CD1c-positive myeloid dendritic cell (primary cell): ENCODE data around the gene KRTAP13-3.

Experiments used
- DNase-seq: peaks from one replicate; pipeline ENCODE4 v3.0.0-alpha.2; 2016; ENCODE audit errors: extremely low spot score

KRTAP13-3 gene, protein sequence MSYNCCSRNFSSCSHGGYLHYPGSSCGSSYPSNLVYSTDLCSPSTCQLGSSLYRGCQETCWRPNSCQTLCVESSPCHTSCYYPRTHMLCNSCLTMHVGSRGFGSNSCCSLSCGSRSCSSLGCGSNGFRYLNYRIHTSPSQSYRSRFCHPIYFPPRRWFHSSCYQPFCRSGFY

DNA sequence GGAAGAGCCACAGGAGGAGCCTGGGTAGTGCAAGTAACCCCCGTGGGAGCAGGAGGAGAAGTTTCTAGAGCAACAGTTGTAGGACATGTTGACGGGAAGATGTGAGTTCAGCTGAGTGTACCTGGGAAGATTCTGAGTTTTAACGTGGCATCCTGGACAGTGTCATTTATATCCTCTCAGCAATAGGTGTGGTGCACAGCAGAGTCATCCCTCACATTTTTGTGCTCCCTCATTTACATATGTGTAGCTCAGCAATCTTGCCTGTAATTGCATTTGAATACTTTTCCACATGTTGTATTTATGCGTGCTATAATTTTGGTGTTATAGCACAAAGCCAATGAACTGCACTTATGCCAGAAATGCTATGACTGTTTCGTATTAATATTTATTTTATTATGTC, at the start of gene KRTAP13-3:
Gene KRTAP13-3, minus strand, starts transcription at position 101 of the 400 bp plus-strand sequence. Its CDS starts 14 bp downstream, at position 87.
- no peak for DNase-seq

DNA sequence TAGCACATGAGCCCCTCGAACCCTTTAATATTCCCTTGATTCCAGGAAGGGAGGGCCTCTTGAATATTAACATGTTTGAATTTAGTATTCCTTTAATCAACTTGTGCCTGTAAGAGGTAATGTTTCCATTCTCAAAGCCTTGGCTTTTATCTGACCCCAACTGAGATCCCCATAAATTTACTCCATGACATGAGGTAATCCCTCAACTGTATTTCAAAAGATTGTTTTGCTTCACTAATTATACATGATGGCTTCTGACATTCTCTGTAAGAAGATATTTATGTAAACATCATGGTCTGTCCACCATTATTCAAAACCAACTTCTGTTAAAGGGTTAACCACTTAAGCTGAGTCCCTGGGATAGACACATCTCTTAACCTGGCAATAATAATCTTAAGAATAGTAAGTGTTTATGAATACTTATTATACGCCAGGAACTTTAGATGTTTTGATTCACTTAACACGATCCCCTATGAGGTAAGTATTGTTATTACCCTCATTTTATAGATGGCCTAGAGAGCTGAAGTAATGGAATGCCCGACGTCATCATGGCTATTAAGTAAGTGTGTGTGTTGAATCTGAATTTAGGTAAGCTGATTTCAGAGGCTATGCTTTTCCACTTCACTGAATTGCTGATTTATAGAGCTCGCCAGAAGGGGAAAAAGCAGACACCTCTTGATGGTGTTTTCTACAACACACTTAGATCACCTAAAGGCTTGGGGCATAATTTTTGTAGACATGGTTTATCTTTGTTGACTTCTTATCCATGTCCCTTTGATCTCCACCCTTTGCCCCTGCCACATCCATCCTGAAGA, 43.4 kb upstream of the KRTAP13-3 start:
- DNase-seq: no peak

DNA sequence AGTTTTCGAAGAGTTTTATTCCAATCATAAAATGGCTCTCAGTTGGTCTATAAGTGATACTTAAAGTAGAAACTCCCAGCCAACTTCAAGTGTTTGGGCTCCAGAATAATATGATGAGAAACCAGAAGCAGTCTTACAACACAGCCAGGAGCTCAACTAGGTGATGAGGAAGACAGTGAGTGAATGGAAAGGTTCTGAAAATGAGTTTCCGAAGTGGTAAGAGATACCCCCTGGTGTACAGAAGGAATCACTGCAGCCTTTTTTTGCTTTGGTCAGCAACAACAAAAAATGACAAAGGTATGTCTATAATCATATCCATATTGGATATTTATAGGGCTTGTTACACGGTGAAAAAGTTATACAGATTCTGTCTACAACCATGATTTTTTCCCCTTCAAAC, 38.0 kb upstream of the KRTAP13-3 start:
- DNase-seq: no peak

DNA sequence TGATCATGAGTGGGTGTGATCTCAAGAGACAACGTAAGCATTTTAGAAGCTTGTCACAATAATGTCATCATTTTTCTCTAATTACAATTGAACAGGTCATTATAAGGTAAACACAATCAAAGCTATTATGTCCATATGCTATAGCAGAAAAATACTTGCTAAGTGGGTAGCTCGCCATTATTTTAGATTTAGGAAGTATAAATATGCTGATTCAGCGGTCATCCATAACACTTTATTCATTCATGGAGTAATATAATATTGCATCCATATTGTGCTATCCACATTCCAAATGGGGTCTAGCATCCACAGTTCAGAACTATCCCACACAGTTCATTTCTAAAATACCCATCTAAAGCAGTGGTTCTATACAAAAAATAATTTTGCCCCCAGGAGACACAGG, 22.8 kb upstream of the KRTAP13-3 start:
- DNase-seq: no peak

DNA sequence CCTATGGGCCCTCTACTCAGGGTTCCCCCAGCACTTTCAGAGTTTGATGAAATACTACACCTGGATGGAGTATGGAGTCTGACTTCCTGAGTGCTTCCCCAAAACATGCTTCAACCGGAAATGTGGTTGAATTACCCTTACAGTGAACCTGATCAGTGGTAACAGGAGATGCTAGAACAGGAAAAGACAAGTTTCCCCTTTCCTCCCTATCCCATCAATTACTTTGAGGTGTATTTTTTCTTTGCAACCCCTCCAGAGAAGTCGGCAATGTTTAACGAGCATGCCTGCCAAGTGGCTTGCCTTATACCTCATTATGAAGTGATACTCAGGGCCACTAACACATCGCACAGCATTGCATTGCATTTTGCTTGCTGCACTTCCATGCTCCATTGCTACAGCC, 21.3 kb upstream of the KRTAP13-3 start:
- no peak for DNase-seq

DNA sequence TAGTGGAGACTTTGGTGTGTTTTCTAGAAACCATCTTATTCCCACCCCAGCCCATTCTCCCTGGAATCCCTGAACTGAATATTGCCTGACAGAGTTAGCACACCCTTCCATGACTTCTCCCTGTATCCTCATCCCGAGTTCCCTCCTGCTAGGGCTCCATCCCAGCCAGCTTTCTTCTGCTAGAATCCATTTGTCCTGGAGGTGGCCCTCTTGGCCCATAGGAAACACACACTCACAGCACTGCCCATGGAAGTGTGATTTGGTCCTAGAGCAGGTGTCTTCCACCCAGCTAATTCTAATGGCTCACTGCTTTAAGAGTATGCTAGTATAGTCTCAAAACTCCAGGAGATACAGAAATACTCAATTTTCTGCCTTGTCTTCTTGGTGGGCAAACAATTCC, 18.5 kb upstream of the KRTAP13-3 start:
- DNase-seq: no peak

DNA sequence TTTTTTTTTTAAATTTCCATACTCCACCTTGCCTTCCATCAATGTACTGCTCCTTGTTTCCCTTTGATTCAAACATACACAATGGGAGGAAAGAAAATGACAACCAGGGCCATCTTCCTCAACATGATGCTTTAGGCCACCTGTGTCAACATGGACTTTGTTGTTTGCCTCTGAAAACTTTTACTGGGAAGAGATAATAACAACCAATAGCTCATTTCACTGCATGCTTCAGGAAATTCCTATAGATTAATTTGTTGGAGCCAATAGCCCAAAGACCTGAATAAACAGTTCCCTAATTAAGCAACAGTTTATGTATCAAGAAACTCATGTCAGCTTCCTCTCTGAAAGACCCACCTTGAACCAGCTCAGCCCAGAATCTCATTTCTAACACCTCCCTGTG, 17.5 kb upstream of the KRTAP13-3 start:
- no peak for DNase-seq

DNA sequence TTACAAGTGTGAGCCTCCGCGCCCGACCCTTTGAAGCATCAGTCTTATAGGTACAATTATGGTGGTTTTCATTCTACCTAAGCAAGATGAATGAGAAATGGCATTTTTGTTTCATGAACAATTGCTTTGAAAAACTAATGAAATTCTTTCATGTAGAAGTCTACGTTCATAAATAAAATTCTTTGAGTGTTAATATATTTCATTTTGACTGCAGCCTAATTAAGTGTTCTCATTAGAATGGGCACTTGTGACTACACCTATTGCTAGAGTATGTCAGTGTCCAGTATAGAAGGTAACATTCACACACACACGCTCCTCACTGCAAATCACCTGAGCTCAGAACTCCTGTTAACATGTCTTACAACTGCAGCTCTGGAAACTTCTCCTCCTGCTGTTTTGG, 14.2 kb upstream of the KRTAP13-3 start, which contains the start of gene KRTAP15-1:
Gene KRTAP15-1, plus strand, starts transcription at position 301 of the 400 bp plus-strand sequence. Its CDS starts 53 bp downstream, at position 354.
- no peak for DNase-seq

DNA sequence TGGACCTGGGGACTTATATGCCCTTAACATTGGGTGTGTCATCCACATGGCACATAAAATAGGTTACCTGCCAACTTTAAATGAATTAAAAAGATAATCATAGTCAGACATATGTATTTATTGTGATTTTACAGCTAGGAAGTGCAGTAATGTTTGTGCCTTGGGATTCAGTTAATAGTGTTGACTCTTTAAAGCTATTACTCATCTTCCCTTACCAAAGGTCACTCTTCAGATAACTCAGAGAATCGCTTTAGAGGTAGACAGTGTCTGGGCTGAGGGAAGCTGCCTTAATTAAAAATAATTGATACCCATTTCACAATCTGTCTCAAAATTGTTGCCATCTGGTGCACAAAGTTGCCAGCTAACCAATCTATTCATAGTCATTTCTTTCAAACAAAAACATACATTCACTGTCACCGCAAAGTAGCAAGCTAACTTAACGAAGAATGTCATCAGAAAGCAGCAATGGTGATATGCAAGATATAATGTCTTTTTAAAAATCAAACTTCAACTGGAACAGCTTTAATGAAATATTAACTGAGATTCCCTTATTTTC, 11.4 kb upstream of the KRTAP13-3 start:
- no peak for DNase-seq

DNA sequence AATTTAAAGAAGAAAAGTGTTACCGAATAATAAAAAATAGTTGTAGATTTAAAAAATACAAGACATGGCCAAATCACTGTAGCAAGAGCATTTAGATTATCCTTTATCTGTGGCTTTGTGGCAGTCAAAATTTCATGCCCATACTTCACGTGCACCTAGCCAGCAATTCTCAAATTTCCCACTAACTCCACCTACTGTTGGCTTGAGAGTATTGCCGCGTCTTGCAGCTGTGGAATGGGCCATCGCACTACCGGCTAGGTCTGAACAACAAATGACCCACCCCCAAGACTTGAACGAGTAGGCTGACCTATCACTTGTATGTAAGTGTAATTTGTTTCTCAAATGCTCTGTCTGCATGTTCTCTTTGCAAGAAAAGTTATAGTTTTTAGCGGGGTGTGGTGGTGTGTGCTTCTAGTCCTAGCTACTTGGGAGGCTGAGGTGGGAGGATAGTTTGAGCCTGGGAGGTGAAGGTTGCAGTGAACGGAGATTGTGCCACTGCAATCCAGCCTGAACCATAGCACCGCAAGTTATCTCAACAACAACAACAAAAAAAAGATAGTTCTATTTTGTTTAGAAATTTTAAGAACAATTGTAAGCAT, 8.4 kb upstream of the KRTAP13-3 start:
- peak; percentile 10 for DNase-seq

DNA sequence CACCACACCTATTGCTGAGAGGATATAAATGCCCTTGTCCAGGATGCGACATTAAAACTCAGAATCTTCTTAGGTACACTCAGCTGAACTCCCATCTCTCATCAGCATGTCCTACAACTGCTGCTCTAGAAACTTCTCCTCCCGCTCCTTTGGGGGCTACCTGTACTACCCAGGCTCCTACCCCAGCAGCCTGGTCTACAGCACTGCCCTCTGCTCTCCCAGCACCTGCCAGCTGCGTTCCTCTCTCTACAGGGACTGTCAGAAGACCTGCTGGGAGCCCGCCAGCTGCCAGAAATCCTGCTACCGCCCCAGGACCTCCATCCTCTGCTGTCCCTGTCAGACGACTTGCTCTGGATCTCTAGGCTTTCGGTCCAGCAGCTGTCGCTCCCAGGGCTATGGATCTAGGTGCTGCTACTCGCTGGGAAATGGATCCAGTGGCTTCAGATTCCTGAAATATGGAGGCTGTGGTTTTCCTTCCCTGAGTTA, 4.5 kb upstream of the KRTAP13-3 start, which contains the start of gene KRTAP13-4:
Gene KRTAP13-4, plus strand, starts transcription at position 51 of the 486 bp plus-strand sequence. Its CDS starts 56 bp downstream, at position 107.
- no peak for DNase-seq

DNA sequence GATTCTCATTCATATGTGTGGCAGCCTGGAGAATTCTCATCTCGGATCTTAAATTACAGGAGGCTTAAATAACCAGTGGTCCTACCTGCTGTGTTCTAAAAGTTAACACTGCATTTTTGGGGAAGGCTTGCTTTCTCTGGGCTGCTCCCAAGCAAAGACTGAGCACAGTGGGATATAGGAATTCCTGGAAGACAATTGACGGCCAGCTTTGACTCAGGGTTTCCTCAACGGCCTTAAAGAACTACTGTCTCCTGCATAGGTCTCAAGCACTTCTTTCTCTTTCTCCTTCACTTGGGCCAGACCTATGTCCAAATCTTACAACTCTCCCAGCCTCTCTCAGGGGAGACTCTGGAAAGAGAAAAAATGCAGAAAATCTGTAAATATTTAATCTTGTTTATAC, 1.0 kb upstream of the KRTAP13-3 start:
- DNase-seq: no peak

DNA sequence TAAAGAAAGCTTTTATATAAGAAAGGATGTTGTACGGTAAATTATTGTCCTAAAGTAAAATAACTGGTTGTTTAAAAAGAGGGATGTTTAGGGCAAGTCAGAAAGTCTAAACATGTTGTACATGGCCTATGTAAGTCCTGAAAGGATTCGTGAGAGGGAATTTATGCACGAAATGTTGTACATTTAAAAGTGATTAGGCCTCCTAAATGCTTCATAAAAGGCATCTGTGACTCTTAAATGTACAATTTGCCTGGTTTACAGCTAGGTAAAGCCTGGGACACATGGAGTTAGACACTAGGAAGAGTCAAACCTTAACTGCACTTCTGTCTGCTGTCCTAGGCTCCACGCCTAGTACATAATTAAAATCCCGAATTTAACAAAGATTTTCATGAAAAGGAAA, 9.7 kb downstream of the KRTAP13-3 start:
- no peak for DNase-seq

DNA sequence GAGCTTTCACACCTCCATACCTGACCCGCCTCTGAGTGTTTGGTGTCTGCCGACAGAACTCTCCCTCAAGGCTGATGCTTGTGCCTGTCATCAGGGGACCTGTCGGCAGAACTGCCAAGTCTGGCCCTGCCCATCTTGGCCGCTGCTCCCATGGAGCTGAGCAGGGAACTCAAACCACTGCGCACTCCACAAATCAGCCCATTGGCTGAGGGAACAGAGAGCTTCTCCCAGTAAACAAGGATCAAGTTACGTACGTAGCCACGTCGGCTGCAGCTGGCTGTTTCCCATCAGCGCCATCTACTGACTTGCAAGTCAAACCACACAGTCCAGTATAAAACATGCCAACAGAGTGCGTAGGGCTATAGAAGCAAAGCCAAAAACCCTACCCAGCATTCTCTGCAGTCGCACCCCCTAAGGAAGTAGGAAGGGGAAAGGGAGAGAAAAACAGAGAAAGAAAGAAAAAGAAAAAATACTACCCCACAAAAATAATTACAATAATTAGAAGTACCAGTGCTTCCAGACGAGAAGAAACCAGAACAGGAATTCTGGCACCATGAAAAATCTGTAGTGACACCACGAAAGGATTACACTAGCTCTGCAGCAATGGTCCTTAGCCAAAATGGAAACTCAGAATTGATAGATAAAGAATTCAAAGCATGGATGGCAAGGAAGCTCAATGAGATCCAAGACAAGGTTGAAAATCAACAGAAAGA, 16.8 kb downstream of the KRTAP13-3 start:
- peak; percentile 3 for DNase-seq

DNA sequence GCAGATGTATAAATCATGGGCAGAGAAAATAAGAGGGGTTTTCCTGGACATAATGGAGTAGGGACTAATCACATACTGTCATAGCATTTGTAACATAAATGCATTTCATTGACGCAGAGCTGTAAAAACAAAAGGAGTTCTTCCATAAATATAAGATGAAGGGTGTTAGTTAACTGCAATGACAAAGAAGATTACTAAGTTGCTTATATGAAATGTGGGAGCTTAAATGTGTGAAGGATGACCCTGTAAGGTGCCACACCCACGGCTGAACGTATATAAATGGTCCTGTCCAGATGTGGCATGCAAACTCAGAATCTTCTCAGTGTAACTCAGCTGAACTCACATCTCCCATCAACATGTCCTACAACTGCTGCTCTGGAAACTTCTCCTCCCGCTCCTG, 30.0 kb downstream of the KRTAP13-3 start, which contains the start of gene KRTAP13-1:
Gene KRTAP13-1, plus strand, starts transcription at position 301 of the 400 bp plus-strand sequence. Its CDS starts 56 bp downstream, at position 357.
- no peak for DNase-seq

DNA sequence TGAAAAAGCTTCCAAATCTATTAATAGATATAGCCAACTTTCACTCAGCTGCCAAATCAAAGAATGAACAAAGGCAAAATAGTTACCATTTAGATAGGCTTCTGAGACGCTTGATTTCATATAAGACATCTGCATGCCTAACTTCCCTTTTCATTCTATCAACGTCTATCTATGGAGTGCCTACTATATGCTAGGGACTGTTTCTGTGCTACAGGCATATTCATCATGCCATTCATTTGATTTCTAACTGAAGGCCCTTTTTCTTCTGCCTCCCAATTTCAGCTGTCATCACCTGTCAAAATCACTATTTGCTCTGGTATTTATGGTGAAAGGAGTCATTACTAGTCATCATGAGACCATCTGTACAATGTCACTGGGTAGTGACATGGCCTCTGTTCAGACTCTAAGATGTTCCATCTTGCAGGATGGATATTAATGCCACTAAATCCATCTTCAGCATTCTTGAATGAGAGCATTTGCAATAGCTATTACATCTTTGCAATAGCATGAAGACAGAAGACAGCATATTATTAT, 34.2 kb downstream of the KRTAP13-3 start:
- DNase-seq: no peak

DNA sequence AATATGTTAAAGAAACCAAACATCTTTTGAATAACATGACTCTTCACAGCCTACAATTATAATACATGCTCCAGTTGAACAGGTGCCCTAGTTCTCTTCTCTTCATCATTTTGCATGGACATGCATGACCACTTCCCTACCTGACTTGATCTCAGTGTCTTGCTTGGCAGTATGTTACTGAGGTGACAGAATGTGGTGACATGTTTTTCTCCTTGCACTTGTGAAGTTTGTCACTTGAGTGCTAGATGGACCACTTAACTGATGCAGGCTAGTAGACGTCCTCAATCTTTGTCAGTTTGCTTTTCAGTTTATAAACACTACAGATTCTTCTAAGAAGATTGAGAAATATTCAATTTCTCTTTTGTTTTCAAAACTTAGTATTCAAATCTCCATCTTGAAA, 43.5 kb downstream of the KRTAP13-3 start:
- no peak for DNase-seq
